ENCODE data around the gene PRIM1. TPM values are rescaled to one million over a fixed set of nuclear protein-coding genes. Genes with fewer than 3 reads are reported as not detected.
"Not testable (repeated sequence)": the region's sequence is repeated elsewhere in the genome, so short reads cannot be mapped to it uniquely, and the experiment has no call there.

Gene PRIM1
- total RNA-seq, 1 donor from 2014 or later, result 12.7 TPM

DNA sequence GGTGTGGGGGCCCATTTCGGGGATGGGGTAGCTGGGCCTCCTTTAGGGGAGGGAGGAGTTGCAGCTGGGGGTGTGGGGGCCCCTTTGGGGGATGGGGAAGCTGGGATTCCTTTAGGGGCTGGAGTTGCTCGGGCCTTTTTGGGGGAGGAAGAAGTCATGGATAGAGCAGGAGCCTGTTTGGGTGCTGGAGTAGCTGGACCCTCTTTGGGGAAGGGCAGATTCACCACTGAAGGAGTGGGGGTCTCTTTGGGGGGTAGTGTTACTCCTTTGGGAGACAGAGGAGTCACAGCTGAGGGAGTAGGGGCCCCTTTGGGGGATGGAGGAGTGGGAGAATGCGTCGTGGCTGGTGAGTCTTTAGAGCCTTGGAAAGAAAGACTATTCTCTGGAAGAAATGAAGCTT lies 33.5 kb downstream of the PRIM1 start:
- DNase-seq (ENCODE audit: low read depth, low spot score), result no peak

DNA sequence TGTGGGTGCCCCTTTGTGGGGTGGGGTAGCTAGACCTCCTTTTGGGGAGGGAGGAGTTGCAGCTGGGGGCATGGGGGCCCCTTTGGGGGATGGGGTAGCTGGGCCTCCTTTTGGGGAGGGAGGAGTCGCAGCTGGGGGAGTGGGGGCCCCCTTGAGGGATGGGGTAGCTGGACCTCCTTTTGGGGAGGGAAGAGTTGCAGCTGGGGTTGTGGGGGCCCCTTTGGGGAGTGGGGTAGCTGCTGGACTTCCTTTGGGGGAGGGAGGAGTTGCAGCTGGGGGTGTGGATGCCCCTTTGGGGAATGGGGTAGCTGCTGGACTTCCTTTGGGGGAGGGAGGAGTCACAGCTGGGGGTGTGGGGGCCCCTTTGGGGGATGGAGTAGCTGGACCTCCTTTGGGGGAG lies 34.0 kb downstream of the PRIM1 start:
- DNase-seq (ENCODE audit: low read depth, low spot score), result no peak

DNA sequence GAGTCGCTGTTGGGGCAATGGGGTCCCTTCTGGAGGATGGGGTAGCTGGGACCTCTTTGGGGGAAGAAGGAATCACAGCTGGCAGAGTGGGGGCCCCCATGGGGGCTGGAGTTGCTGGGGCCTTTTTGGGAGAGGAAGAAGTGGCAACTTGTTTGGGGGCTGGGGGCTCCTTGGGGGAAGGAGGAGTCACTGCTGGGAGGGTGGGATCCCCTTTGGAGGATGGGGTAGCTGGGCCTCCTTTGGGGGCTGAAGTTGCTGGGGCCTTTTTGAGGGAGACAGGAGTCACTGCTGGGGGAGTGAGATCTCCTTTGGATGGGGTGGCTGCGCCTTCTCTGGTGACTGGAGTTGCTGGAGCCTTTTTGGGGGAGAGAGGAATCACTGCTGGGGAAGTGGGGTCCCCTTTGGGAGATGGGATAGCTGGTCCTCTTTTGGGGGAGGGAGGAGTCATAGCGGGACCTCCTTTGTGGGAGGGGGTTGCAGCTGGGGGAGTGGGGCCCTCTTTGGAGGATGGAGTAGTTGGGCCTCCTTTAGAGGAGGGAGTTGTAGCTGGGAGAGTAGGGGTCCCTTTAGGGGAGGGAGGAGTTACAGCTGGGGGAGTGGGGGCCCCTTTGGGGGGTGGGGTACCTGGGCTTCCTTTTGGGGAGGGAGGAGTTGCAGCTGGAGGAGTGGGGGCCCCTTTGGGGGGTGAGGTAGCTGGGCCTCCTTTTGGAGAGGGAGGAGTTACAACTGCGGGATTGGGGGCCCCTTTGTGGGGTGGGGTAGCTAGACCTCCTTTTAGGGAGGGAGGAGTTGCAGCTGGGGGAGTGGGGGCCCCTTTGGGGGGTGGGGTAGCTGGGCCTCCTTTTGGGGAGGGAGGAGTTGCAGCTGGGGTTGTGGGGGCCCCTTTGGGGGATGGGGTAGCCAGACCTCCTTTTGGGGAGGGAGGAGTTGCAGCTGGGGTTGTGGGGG lies 34.9 kb downstream of the PRIM1 start:
- no peak for DNase-seq (ENCODE audit: low read depth, low spot score)

DNA sequence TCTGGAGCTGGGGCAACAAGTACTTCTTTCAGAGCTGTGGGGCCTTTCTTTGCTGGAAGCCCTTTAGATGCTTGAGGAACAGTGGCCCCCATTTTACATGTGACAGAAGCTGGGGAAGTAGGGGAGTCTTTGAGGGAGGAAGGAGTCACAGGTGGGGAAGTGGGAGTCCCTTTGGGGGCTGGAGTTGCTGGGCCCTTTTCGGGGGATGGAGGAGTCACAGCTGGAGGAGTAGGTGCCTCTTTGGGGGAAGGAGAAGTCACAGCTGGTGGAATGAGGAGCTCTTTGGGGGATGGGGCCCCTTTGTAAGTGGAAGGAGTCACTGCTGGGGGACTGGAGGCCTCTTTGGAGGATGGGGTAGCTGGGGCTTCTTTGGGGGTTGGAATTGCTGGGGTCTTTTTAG lies 35.7 kb downstream of the PRIM1 start:
- no peak for DNase-seq (ENCODE audit: low read depth, low spot score)

DNA sequence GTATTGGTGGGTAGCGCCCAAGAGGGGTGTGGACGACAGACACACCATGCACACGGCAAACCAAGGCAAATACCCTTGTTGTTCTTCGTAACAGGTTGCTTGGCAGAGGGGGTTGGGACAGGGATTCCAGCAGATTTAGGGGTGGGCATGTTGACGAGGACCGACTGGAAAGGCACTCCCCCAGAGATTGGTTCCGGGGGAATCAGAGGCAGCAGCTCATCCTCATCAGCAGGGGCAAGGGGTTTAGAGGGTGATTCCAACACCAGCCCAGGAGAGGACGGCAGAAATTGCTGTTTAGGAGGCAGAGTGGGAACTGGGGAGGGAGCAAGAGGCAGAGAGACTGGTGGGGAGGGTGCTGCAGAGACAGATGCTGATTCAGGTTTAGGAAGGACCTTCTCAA lies 36.3 kb downstream of the PRIM1 start:
- DNase-seq (ENCODE audit: low read depth, low spot score), result no peak

DNA sequence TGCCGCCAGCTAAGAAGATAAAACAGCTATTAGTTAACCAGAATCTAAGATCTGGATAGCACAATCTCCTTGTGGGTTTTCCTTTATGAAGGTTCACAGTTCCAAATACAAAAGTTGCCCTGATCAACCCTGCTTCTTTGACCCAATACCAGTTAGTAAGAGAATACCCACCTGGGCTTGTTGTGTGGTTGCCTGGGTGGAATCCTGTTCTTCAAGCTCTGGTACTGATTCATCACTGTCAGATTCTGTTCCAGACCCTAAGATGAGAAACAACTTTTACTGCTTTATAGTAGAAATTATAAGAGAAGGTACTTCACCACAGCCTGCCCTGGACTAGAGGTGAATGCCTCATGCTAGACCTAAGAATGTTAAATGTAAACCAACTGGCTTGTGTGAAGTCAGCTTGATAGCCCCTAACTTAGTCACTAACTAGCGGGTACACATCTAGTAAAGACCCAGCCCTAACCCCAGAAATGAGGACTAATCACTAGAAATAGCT lies 37.6 kb downstream of the PRIM1 start:
- DNase-seq (ENCODE audit: low read depth, low spot score), result no peak

DNA sequence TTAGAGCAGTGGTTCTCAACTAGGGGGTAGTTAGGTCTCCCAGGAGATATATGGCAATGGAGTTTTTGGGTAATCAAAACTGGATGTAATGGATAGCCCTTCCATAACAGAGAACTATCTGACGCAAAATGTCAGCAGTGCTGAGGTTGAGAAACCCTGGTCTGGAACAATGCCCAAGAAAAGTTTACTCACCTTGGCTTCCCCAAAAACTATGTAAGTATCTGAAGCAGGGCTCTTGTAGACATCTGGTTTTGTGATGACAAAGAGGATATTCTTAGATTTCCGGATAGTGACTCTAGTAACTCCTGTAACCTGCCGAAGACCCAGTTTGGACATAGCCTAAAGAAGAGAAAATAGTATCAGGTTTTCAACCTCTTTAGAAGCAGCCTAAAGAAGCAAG lies 38.8 kb downstream of the PRIM1 start:
- no peak for DNase-seq (ENCODE audit: low read depth, low spot score)

DNA sequence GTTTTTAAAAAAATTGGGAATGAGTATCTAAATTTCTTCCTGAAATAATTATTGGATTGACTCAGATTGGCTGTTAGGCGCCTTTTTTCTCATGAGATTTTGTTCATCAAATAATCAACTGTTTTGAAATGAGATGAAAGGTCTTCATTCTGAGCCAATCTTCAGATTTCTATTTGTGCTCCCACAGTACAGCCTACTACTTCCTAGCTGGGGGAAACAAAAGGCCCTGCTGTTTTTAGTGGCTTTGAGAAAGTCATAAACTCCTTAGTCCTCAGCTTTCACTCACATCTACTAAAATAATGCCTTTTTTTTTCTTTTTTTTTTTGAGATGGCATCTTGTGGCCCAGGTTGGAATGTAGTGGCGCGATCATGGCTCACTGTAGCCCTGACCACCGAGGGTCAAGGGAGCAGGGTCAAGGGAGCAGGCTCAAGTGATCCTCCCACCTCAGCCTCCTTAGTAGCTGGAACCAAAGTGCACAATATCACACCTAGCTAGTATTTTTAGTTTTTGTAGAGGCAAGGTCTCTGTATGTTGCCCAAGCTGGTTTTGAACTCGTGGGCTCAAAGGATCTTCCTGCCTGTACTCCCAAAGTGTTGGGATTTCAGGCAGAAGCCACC lies 42.3 kb downstream of the PRIM1 start:
- DNase-seq (ENCODE audit: low read depth, low spot score), result no peak

DNA sequence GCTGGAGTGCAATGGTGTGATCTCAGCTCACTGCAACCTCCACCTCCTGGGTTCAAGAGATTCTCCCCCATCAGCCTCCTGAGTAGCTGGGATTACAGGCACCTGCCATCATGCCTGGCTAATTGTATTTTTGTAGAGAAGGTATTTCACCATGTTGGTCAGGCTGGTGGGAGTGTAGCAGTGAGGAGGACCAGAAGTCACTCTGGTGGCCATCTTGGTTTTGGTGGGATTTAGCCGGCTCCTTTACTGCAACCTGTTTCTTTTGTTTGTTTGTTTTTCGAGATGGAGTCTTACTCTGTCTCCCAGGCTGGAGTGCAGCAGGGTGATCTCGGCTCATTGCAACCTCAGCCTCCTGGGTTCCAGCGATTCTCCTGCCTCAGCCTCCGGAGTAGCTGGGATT lies 47.6 kb downstream of the PRIM1 start:
- DNase-seq (ENCODE audit: low read depth, low spot score), result not testable (repeated sequence)

DNA sequence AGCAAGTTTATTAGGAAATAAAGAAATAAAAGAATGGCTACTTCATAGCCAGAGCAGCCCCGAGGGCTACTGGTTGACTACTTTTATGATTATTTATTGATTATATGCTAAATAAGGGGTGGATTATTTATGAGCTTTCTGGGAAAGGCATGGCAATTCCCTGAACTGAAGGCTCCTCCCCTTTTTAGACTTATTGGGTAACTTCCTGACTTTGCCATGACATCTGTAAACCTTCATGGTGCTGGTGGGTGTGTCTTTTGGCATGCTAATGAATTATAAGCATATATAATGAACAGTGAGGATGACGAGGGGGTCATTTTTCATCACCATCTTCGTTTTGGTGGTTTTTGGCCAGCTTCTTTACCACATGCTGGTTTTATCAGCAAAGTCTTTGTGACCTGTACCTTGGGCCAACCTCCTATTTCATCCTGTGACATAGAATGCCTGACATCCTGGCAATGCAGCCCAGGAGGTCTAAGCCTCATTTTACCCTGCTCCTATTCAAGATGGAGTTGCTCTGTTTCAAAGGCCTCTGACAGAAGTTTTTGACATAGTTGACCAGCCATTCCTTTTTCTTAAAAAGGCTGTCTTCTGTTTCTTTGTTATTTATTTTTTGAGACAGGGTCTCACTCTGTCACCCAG lies 53.0 kb downstream of the PRIM1 start:
- DNase-seq (ENCODE audit: low read depth, low spot score), result no peak

DNA sequence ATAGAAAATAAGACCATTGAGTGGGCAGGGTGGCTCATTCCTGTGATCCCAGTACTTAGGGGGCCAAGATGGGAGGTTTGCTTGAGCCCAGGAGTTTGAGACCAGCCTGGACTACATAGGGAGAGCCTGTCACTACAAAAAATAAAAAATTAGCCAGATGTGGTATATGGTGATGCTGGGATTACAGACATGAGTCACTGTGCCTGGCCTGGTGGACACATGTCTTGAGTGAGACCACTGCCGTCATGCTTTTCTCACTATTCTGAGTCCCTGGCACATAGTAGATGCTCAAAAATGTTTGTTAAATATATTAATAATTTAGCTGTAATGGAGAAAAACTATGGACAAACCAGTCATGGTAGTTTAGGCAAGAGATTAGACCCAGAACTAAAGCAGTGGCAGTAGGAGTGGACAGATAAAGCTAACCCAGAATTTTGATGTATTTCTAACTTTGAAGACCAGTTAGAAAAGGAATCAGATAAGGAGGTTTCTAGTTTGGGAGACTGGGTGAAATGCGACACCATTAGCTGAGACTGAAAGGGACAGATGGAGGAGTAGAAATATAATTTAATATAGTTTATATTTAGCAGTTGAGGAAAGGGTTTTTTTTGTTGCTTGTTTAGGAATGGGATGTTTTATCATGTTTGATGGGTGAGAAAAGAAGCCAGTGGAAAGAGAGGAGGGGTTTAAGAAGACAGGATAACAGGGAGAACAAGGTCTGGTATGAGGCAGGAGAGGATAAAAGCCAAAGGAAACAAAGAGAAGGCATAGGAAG lies 56.6 kb downstream of the PRIM1 start:
- DNase-seq (ENCODE audit: low read depth, low spot score), result no peak

DNA sequence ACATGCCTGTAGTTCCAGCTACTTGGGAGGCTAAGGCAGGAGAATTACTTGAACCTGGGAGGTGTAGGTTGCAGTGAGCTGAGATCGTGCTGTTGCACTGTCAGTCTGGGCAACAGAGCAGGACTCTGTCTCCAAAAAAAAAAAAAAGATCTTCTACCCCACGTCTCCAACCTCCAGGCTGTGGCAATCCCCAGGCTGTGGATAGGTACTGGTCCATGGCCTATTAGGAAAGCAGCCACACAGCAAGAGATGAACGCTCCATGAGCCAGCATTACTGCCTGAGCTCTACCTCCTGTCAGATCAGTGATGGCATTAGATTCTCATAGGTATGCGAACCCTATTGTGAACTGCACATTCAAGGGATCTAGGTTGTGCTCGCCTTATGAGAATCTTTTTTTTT lies 58.0 kb downstream of the PRIM1 start:
- no peak for DNase-seq (ENCODE audit: low read depth, low spot score)

DNA sequence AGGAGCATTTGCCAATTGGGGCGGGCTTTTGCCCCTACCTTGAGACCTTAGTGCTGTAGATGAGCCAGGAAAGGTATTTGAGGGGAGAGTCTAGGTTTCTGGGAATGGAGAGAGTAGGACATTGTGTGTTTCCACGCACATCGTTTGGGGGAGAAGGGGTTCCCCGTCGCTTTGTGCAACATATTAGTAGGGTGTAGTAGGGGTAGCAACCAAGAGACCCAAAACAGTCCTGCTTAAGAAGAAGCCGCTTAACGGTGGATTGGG lies 63.3 kb downstream of the PRIM1 start:
- DNase-seq (ENCODE audit: low read depth, low spot score), result no peak

DNA sequence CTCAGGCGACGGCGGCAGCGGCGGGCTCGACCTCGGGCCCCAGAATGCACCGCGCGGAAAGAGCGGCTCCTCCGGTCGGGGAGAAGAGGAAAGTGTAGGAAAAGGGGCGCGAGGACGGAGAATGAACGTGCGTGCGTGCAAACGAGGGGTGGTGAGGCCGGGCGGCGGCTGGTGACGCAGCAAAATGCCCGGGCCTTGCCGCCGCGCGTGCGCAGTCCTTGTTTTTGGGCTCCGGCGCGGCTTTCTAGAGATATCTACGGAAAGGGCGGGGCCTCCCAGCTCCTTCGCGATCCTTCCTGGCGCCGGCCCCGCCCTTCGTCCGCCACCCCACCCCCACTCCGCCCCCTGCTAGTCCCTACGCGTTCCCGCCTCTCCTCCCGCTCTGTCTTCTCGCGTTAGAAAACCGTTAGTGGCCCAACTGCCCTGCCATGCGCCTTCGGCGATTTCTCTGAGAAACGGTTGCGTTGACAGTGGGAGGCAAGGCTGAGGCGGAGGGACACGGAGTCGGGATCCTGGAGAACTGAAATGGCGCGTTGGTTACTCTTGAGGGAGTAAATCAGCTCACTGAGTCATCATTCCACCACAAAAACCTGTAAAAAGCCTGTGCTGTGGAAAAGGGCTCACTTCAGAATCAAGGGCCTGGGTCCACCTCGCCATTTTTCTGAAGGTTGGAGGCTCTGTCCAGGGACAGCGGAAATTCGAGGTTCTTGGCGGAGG lies 63.8 kb downstream of the PRIM1 start, which contains the start of gene PTGES3:
TSS of gene PTGES3 (minus strand) at position 156 of the 717 bp plus-strand sequence. CDS start 285 bp downstream, outside the sequence.
- peak; percentile 91 for DNase-seq (ENCODE audit: low read depth, low spot score)

DNA sequence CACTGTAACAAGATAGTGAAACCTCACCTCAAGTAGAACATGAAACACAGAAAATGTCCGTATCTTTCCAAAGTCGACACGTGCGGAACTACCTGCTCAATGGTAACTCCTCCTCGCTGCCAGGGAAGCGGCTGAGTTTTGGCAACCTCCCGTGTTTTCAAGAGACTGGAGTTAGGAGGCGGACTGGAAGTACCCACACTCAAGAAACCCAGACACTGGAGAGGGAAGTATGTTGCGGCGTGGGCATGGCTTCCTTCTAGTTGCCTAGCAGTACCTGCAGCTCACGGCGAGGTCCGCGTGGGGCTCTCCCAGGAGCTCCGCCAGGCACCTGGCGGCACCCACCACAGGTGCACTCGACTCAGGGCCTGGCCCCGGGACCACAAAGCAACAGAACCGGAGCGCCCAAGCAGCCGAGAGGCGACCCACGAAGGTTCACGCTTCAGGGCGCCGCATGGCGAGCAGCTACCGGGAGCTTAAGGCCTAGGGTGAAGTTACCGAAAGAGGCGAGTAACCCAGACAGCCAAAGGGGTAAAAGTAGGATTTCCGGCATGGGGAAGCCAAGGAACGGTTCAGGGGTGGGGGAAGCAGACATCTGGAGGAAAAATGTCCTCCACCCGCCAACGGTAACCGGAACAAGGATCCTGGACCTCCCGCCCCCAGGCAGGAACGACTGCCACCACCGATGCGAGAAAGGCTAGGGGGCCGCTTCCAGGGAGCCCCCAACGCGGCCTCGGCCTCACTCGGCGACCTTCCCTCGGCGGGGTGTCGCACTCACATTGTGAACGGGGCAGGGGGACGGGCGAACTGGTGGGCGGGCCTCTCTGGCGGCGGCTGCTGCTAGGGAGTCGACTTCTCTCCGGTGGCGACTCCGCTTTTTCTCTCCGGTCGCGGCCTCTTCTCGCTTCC lies 64.6 kb downstream of the PRIM1 start:
- no peak for DNase-seq (ENCODE audit: low read depth, low spot score)

DNA sequence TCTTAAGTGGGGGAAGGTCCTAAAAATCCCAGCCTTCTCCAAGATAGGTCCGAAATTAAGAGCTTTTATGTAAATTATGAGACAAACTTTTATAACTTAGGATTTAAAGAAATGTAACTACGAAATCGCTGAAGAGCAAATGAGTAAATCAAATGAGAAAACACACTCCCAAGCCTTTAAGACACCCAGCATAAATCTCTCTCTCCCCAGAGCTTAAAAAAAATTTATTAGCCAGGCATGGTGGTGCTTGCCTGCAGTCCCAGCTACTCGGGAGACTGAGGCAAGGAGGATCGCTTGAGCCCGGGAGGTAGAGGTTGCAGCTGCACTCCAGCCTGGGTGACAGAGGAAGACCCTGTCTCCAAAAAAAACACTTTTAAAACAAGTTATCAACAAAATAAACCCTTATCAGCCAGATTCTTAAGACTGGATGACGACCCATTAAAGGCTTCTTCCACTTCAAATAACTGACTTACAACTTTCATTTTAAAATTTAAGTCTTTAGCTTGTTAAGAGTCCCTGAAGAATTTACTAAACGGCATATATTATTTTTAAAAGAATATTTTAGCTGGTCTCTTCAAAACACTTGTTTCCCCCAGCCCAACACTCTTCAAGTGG lies 67.3 kb downstream of the PRIM1 start:
- no peak for DNase-seq (ENCODE audit: low read depth, low spot score)

DNA sequence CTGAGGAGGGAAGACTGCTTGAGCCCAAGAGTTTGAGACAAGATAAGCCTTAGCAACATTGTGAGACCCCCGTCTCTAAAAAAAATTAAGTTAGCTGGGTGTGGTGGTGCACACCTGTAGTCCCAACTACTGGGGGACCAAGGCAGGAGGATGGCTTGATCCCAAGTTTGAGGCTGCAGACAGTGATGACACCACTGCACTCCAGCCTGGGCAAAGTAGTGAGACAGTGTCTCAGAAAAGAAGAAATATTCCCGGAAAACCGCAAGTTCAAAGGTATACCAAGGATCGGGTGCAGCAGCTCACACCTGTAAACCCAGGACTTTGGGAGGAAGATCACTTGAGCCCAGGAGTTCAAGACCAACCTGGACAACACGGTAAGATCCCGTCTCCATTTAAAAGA lies 69.8 kb downstream of the PRIM1 start:
- no peak for DNase-seq (ENCODE audit: low read depth, low spot score)

All from pulmonary artery endothelial cell (primary cell).